SU-DHL-6 (cell line): ENCODE measurements around the gene ZNF385C.

Experiments used
- EZH2phosphoT487 ChIP-seq: fragments of 200-600 bp; sonication (generic), shearing (Covaris generic); conservative IDR thresholded peaks from 2 replicates; pipeline ENCODE4 v1.6.1; 2018; ENCODE audit warnings: mild to moderate bottlenecking, antibody characterized with exemption, low read length, moderate library complexity, mixed read lengths
- TF ChIP-seq, protein P1 (sequence below): fragments of 200-600 bp; sonication (generic); IDR thresholded peaks from one replicate; pipeline ENCODE4 v1.5.1; 2017; ENCODE audit warnings: antibody characterized with exemption, mild to moderate bottlenecking, low read length, moderate library complexity; ENCODE audit not compliant: insufficient read depth, poor library complexity, severe bottlenecking

DNA sequence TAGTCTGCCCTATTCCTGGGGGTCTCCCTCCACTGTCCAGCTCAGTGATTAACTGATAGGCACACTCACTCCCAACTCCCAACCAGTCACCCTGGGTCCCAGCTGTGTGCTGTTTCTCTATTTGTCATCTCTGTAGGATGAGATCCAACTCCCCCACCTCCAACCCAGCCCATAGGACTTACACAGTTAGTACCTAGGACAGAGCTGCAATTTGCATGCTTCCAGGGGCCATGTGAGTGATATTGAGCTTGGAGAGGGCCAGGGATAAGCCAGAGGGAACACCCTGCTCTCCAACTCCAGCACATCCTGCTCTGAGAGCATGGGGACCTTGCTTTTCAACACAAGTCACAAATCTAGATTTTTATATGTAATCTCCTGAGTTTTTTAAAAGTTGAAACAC lies 56.7 kb downstream of the ZNF385C start:
- TF ChIP-seq, protein P1, sequence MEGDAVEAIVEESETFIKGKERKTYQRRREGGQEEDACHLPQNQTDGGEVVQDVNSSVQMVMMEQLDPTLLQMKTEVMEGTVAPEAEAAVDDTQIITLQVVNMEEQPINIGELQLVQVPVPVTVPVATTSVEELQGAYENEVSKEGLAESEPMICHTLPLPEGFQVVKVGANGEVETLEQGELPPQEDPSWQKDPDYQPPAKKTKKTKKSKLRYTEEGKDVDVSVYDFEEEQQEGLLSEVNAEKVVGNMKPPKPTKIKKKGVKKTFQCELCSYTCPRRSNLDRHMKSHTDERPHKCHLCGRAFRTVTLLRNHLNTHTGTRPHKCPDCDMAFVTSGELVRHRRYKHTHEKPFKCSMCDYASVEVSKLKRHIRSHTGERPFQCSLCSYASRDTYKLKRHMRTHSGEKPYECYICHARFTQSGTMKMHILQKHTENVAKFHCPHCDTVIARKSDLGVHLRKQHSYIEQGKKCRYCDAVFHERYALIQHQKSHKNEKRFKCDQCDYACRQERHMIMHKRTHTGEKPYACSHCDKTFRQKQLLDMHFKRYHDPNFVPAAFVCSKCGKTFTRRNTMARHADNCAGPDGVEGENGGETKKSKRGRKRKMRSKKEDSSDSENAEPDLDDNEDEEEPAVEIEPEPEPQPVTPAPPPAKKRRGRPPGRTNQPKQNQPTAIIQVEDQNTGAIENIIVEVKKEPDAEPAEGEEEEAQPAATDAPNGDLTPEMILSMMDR = no peak
- TF ChIP-seq EZH2phosphoT487 = no peak
